Right hindlimb (tissue), 1 donor: Measurements from ENCODE around the gene DNAH10.

Experiments used
- DNase-seq: peaks from one replicate; pipeline ENCODE4 v3.0.0-alpha.2; 2018

Gene DNAH10

GRCh38 chr12:123976227-123976826 lies 214.2 kb downstream of the DNAH10 start:
- no peak for DNase-seq

DNA sequence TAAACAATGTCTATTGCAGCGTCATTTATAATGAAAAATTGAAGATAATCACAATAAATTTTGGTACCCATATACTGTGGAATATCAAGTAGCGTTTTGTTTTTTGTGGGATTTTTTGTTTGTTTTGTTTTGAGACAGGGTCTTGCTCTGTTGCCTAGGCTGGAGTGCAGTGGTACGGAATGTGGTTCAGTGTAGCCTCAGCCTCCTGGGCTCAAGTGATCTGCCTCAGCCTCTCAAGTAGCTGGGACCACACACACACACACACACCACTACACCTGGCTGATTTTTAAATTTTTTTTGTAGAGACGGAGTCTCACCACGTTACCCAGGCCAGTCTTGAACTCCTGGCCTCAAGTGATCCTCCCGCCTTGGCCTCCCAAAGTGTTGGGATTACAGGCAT lies 217.5 kb downstream of the DNAH10 start:
- DNase-seq = no peak

- no peak for DNase-seq
These were observed 220.2 kb downstream of the DNAH10 start for GRCh38 chr12:123982269-123982668.

DNA sequence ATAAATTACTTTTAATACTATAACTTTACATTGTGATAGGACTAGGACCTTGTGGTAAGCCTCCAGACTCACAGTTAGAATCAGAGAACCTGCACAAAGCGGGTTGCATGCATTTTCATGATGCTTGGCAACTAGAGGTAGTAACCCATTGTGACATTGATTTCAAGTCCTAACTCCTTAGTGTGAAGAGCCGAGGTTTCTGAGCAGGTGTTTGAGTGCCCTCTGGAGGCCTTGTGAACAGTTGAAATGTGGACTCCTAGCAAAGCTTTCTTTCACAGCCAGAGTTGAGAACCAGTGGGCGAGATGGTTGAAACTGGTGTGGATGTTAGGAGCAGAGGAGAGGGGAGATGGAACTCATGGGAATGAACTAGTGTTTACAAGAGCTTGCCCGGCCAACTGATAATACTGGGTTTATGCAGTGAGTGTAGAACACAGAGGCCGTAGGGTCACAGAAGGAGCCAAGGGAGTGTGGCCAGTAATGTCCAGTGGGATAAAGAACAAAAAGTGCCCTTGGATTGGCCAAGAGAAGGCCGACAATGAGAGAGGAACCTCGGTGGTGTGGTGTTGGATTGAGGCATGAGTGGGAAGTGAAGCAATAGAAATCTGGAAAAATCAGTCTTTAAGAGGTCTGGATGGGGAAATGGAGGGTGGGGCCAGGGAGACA lies 221.9 kb downstream of the DNAH10 start:
- DNase-seq = no peak

DNA sequence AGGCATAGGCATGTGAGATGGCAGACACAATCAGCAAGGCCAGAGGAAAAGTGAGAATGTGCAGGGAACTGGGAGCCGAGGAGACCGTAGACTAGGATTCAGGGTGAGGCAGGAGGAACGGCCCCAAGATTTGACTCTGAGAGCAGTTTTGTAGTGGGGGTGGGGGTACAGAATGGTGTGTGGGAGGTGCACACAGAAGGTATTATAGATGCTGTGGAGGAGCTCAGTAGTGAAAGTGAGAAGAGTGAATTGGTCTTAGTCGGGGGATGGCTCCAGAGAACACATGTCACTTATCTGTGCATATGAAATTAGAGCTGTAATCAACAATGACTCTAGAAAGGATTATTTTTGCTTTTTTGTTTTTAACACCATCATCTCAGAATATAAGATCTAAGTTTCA lies 222.8 kb downstream of the DNAH10 start:
- DNase-seq = no peak
